Measurements from ENCODE around the gene MRGPRE. TPM values are rescaled to one million over a fixed set of nuclear protein-coding genes. Genes with fewer than 3 reads are reported as not detected.

The MRGPRE gene
- total RNA-seq, 1 experiment from 2014 or later = not detected

- intact Hi-C loops (cut with micrococcal nuclease; ENCODE audit: unreplicated experiment) = loop anchor here (1.0 to 5.0 kb wide), 4 partner anchors 126 to 686 kb away; no protein-coding TSS in a partner anchor
- H2AFZ ChIP-seq = no peak overlapping the region
- peaks cover 19% of the 10 kb centered on the region for H3K27me3 ChIP-seq (ENCODE audit: insufficient read depth, low read depth)
- H3K79me2 ChIP-seq (ENCODE audit: low read depth) = no peaks in the 10 kb centered on the region
- POLR2A ChIA-PET (ENCODE audit: unreplicated experiment) = no interaction called here
- no peak for DNase-seq
- no peak overlapping the region for H3K4me2 ChIP-seq
- no peaks in the 10 kb centered on the region for H3K4me1 ChIP-seq (replicated peaks; ENCODE audit: insufficient read depth)
- H3K9me3 ChIP-seq (ENCODE audit: insufficient read depth, low read depth) = no peaks in the 10 kb centered on the region
- H3F3A ChIP-seq (ENCODE audit: insufficient read depth, low read depth) = no peaks in the 10 kb centered on the region
- no peak overlapping the region for H3K27ac ChIP-seq
- no peaks in the 10 kb centered on the region for H3K9me2 ChIP-seq (ENCODE audit: insufficient read depth)
- no peak for TF ChIP-seq CTCF (conservative IDR thresholded peaks at IDR 0.05)
- CTCF ChIA-PET = interaction anchor here (0.5 kb wide), 1 partner anchor 123 kb away, joined by 4 read pairs; no protein-coding TSS in a partner anchor
- H4K20me1 ChIP-seq (ENCODE audit: insufficient read depth) = no peaks in the 10 kb centered on the region
- no peak overlapping the region for H3K4me3 ChIP-seq
- H3K36me3 ChIP-seq (ENCODE audit: low read depth) = no peaks in the 10 kb centered on the region
- no TSS peak for BruUV-seq (replicated peaks)
Measured at GRCh38 chr11:3217818-3218482, 14.3 kb downstream of the MRGPRE start.

- CTCF ChIA-PET = no interaction called here
- POLR2A ChIA-PET (ENCODE audit: unreplicated experiment) = no interaction called here
- intact Hi-C loops (cut with micrococcal nuclease; ENCODE audit: unreplicated experiment) = loop anchor here (5.0 kb wide), 3 partner anchors 124 to 684 kb away; no protein-coding TSS in a partner anchor
Measured at GRCh38 chr11:3216027-3216525, 16.1 kb downstream of the MRGPRE start.

GRCh38 chr11:3215346-3216026 is 16.7 kb downstream of the MRGPRE start:
- H3K27ac ChIP-seq = no peak overlapping the region
- no peak overlapping the region for H3K4me3 ChIP-seq
- peaks cover 13% of the 10 kb centered on the region for H3K27me3 ChIP-seq (ENCODE audit: insufficient read depth, low read depth)
- H3K4me1 ChIP-seq (replicated peaks; ENCODE audit: insufficient read depth) = no peaks in the 10 kb centered on the region
- H3K9me3 ChIP-seq (ENCODE audit: insufficient read depth, low read depth) = no peaks in the 10 kb centered on the region
- no peak for DNase-seq
- no peaks in the 10 kb centered on the region for H3K36me3 ChIP-seq (ENCODE audit: low read depth)
- H4K20me1 ChIP-seq (ENCODE audit: insufficient read depth) = no peaks in the 10 kb centered on the region
- no peaks in the 10 kb centered on the region for H3K9me2 ChIP-seq (ENCODE audit: insufficient read depth)
- TF ChIP-seq EZH2 (IDR thresholded peaks at IDR 0.05; ENCODE audit: low read depth) = no peak
- TF ChIP-seq CTCF (conservative IDR thresholded peaks at IDR 0.05) = no peak
- POLR2A ChIA-PET (ENCODE audit: unreplicated experiment) = no interaction called here
- no peaks in the 10 kb centered on the region for H3F3A ChIP-seq (ENCODE audit: insufficient read depth, low read depth)
- H3K79me2 ChIP-seq (ENCODE audit: low read depth) = no peaks in the 10 kb centered on the region
- H2AFZ ChIP-seq = no peak overlapping the region
- CTCF ChIA-PET = no interaction called here
- no TSS peak for BruUV-seq (replicated peaks)
- intact Hi-C loops (cut with micrococcal nuclease; ENCODE audit: unreplicated experiment) = loop anchor here (5.0 kb wide), 3 partner anchors 123 to 683 kb away; no protein-coding TSS in a partner anchor
- no peak overlapping the region for H3K4me2 ChIP-seq

More at GRCh38 chr11:3216027-3216525, 16.1 kb downstream of the MRGPRE start:
- no peak overlapping the region for H3K27ac ChIP-seq
- H2AFZ ChIP-seq = no peak overlapping the region
- H3K4me3 ChIP-seq = no peak overlapping the region
- no peaks in the 10 kb centered on the region for H3K9me3 ChIP-seq (ENCODE audit: insufficient read depth, low read depth)
- H3K4me2 ChIP-seq = no peak overlapping the region
- H3K4me1 ChIP-seq (replicated peaks; ENCODE audit: insufficient read depth) = no peaks in the 10 kb centered on the region
- H3K27me3 ChIP-seq (ENCODE audit: insufficient read depth, low read depth) = peaks cover 18% of the 10 kb centered on the region
- H3K79me2 ChIP-seq (ENCODE audit: low read depth) = no peaks in the 10 kb centered on the region
- TF ChIP-seq CTCF (conservative IDR thresholded peaks at IDR 0.05) (no peak), EZH2 (IDR thresholded peaks at IDR 0.05; ENCODE audit: low read depth) (no peak)
- no peaks in the 10 kb centered on the region for H3K9me2 ChIP-seq (ENCODE audit: insufficient read depth)
- no peaks in the 10 kb centered on the region for H4K20me1 ChIP-seq (ENCODE audit: insufficient read depth)
- BruUV-seq (replicated peaks) = no TSS peak
- H3K36me3 ChIP-seq (ENCODE audit: low read depth) = no peaks in the 10 kb centered on the region
- no peak for DNase-seq
- H3F3A ChIP-seq (ENCODE audit: insufficient read depth, low read depth) = no peaks in the 10 kb centered on the region

Data from PC-9 (cell line).